Rectal smooth muscle tissue (tissue), 1 donor: ENCODE data around the gene MEGF11.
"Not testable (repeated sequence)": the region's sequence is repeated elsewhere in the genome, so short reads cannot be mapped to it uniquely, and the experiment has no call there.

Source experiments
- H3K27ac ChIP-seq: one replicate; pipeline ENCODE4 v1.7.0; 2013; ENCODE audit warnings: low read depth, low read length, inconsistent platforms
- H3K27me3 ChIP-seq: one replicate; pipeline ENCODE4 v1.7.0; 2013; ENCODE audit warnings: low read length; ENCODE audit not compliant: control insufficient read depth, insufficient read depth
- H3K36me3 ChIP-seq: one replicate; pipeline ENCODE4 v1.7.0; 2013; ENCODE audit warnings: low read length; ENCODE audit not compliant: control insufficient read depth, insufficient read depth
- H3K4me1 ChIP-seq: one replicate; pipeline ENCODE4 v1.7.0; 2013; ENCODE audit warnings: low read length; ENCODE audit not compliant: control insufficient read depth, insufficient read depth
- H3K4me3 ChIP-seq: one replicate; pipeline ENCODE4 v1.7.0; 2013; ENCODE audit warnings: low read length
- H3K9ac ChIP-seq: one replicate; pipeline ENCODE4 v1.7.0; 2013; ENCODE audit warnings: low read length

Gene MEGF11

DNA sequence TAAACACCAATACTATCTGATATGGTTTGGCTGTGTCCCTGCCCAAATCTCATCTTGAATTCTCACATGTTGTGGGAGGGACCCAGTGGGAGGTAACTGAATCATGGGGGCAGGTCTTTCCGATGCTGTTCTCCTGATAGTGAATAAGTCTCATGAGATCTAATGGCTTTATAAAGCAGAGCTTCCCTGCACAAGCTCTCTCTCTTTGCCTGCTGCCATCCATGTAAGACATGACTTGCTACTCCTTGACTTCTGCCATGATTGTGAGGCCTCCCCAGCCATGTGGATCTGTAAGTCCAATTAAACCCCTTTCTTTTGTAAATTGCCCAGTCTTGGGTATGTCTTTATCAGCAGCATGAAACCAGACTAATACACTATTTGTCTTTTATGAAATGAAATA, 9.3 kb upstream of the MEGF11 start:
- H3K4me3 ChIP-seq, H3K4me1 ChIP-seq, H3K36me3 ChIP-seq, H3K27me3 ChIP-seq, H3K9ac ChIP-seq, H3K27ac ChIP-seq: not testable (repeated sequence)

- Histone ChIP-seq H3K27me3 (peaks cover 3% of the 10 kb centered on the region), H3K36me3 (no peaks in the 10 kb centered on the region), H3K4me1 (no peaks in the 10 kb centered on the region), H3K9ac (no peak overlapping the region), H3K27ac (no peak overlapping the region), H3K4me3 (no peak overlapping the region)
Observed at GRCh38 chr15:66261056-66261455, 7.5 kb upstream of the MEGF11 start.

DNA sequence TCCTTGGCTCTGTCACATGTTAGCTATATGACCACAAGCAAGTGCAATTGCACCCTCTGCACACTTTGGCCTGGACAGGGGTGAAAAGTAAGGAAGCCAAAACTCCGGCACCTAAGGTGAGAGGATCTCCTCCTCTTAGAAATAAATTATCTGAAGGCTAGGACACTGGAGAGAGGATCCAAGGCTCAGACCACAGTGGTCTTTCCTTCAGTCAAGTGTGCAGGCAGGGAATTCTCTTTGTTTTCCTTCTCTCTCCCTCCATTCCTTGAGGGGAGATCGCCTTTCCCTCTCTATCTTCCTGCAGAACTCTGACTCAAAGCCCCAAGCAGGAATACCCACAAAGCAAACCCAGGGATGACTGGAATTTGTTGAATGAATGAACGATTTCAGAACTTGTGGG, 3.1 kb upstream of the MEGF11 start:
- no peak overlapping the region for H3K9ac ChIP-seq
- H3K4me1 ChIP-seq, result no peaks in the 10 kb centered on the region
- H3K27ac ChIP-seq, result no peak overlapping the region
- H3K27me3 ChIP-seq, result peaks cover 25% of the 10 kb centered on the region
- H3K36me3 ChIP-seq, result no peaks in the 10 kb centered on the region
- H3K4me3 ChIP-seq, result no peak overlapping the region

GRCh38 chr15:66254951-66255676, 1.6 kb upstream of the MEGF11 start:
- H3K4me1 ChIP-seq, result no peaks in the 10 kb centered on the region
- no peaks in the 10 kb centered on the region for H3K36me3 ChIP-seq
- H3K9ac ChIP-seq, result no peak overlapping the region
- H3K27ac ChIP-seq, result no peak overlapping the region
- H3K27me3 ChIP-seq, result peaks cover 32% of the 10 kb centered on the region
- no peak overlapping the region for H3K4me3 ChIP-seq

DNA sequence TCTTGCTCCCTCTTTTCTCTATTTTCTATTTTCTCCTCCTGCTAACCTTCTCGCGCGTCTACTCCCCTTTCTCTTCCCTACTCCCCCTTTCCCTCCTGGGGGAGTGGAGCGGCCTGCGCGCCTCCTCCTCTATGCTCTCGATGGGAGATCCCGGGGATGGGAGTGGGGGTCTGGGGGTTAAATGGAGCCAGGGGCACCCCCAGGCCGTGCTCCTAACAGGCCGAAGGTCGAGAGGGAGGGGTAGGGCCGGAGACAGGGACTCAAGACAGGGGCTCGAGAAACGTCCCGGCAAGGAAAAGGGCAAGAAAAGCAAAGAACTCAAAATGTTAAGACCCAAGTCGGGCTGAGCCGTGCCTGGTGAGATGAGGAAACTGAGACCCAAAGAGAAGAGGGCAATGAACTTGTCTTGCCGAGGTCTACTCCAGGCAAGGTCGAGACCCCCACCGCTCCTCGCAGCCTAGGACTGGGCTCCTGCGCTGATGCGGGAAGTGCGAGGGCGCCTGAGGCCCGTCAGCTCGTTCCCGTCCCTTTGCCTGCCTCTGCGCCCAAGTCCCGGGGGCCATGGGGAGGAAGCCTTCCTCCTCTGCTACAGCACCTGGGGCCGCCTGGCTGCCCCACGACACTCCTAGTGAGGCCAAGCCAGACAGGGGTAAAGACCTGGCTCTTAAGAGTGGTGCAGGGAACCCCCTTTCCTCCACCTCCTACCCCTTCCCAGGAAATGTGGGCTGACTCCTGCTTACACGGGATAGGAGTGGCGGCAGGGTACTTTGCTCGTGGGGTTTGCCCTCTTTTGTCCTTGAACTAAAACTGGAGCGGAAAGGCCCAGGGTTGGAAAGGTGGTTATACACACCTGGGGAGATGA, 770 bp upstream of the MEGF11 start:
- Histone ChIP-seq H3K27ac (no peak overlapping the region), H3K36me3 (no peaks in the 10 kb centered on the region), H3K4me3 (peak overlapping the region; percentile 48), H3K9ac (no peak overlapping the region), H3K4me1 (no peaks in the 10 kb centered on the region), H3K27me3 (peaks cover 32% of the 10 kb centered on the region)

GRCh38 chr15:66252685-66253417, 699 bp downstream of the MEGF11 start:
- Histone ChIP-seq H3K4me3 (peak overlapping the region; percentile 78), H3K27ac (no peak overlapping the region), H3K27me3 (peaks cover 32% of the 10 kb centered on the region), H3K4me1 (no peaks in the 10 kb centered on the region), H3K9ac (no peak overlapping the region), H3K36me3 (no peaks in the 10 kb centered on the region)

- Histone ChIP-seq H3K27me3 (peaks cover 32% of the 10 kb centered on the region), H3K4me3 (peak overlapping the region; percentile 78), H3K36me3 (no peaks in the 10 kb centered on the region), H3K27ac (no peak overlapping the region), H3K4me1 (no peaks in the 10 kb centered on the region), H3K9ac (no peak overlapping the region)
Observed at GRCh38 chr15:66251790-66252684, 1.5 kb downstream of the MEGF11 start.

- Histone ChIP-seq H3K27ac (no peak overlapping the region), H3K36me3 (no peaks in the 10 kb centered on the region), H3K4me1 (no peaks in the 10 kb centered on the region), H3K27me3 (peaks cover 34% of the 10 kb centered on the region), H3K4me3 (no peak overlapping the region), H3K9ac (no peak overlapping the region)
Observed at GRCh38 chr15:66251065-66251789, 2.3 kb downstream of the MEGF11 start.

DNA sequence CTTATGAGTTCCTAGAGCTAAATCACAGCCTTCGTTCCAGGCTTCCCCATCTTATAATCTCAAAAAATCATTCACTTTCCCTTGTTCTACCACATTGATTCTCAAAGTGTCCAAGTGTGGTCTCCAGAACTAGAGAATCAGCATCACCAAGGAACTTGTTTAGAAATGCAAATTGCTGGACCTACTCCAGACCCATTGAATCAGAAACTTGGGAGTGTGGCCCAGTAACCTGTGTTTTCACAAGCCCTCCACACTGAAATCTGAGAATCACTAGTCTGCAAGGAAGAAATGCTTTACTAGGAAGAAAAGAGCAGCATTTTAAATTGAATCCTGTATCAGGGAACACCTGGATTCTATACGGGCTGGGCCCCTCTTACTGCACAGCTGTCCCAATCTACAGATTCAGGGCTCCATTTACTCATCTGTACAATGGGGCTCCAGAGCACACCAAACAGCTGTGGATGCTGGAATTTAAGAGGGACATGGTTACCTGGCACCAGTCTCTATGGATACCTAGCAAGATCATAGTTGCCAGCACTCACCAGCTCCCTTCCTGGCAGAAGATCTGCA, 3.9 kb downstream of the MEGF11 start:
- peaks cover 23% of the 10 kb centered on the region for H3K27me3 ChIP-seq

GRCh38 chr15:66246937-66247336, 6.6 kb downstream of the MEGF11 start:
- Histone ChIP-seq H3K27ac (no peak overlapping the region), H3K9ac (no peak overlapping the region), H3K4me3 (no peak overlapping the region), H3K4me1 (no peaks in the 10 kb centered on the region), H3K27me3 (peaks cover 10% of the 10 kb centered on the region), H3K36me3 (no peaks in the 10 kb centered on the region)

More for the DNA sequence above, 3.9 kb downstream of the MEGF11 start:
- H3K27ac ChIP-seq, result no peak overlapping the region
- H3K4me1 ChIP-seq, result no peaks in the 10 kb centered on the region
- H3K9ac ChIP-seq, result no peak overlapping the region
- no peak overlapping the region for H3K4me3 ChIP-seq
- H3K36me3 ChIP-seq, result no peaks in the 10 kb centered on the region

DNA sequence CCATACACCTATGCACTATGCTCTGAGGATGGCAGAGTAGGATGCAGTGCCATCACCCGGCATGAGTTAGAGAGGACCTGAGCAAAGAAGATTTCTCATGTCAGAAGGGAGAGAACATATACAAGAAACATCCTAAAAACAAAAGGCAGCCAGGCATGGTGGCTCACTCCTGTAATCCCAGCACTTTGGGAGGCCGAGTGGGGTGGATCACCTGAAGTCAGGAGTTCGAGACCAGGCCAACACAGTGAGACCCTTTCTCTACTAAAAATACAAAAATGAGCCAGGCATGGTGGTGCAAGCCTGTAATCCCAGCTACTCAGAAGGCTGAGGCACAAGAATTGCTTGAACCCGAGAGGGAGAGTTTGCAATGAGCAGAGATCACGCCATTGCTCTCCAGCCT, 7.7 kb downstream of the MEGF11 start:
- not testable (repeated sequence) for H3K4me1 ChIP-seq, H3K27ac ChIP-seq, H3K27me3 ChIP-seq, H3K36me3 ChIP-seq, H3K4me3 ChIP-seq, H3K9ac ChIP-seq
